Sigmoid colon (tissue), 7 donors: ENCODE measurements around the gene CSRP2. TPM values are rescaled to one million over a fixed set of nuclear protein-coding genes. Genes with fewer than 3 reads are reported as not detected.

Experiments used
- DNase-seq: peaks from one replicate; pipeline ENCODE4 v3.0.0-alpha.2; 2019
- H3K27ac ChIP-seq, 4 donors: fragments of 200-600 bp; sonication (generic); one replicate each; pipeline ENCODE4 v1.5.1; 2016 to 2019; ENCODE audit warnings: mild to moderate bottlenecking in 1 of 4
- H3K27me3 ChIP-seq, 3 donors: fragments of 200-600 bp; sonication (generic); one replicate each; pipeline ENCODE4 v1.5.1; 2019; ENCODE audit warnings: mild to moderate bottlenecking in 1 of 3
- H3K36me3 ChIP-seq, 4 donors: fragments of 200-600 bp; sonication (generic); one replicate each; pipeline ENCODE4 v1.5.1; 2016 to 2019
- H3K4me1 ChIP-seq, 4 donors: fragments of 200-600 bp; sonication (generic); one replicate each; pipeline ENCODE4 v1.5.1; 2017 to 2019
- H3K4me3 ChIP-seq, 4 donors: fragments of 200-600 bp; sonication (generic); one replicate each; pipeline ENCODE4 v1.5.1; 2017 to 2019; ENCODE audit warnings: mild to moderate bottlenecking in 2 of 4, moderate library complexity in 1 of 4
- H3K9me3 ChIP-seq, 4 donors: fragments of 200-600 bp in 3 of 4; sonication (generic) in 3 of 4; one replicate each; pipeline versions ENCODE4 v1.5.1 to v1.6.1; 2013 to 2019
- EP300 ChIP-seq, 4 donors: sonication (generic); formaldehyde crosslinking; IDR thresholded peaks; one replicate each; pipeline ENCODE4 v1.6.1; 2017; ENCODE audit warnings: antibody characterized with exemption in 4 of 4
- POLR2A ChIP-seq, 2 donors: fragments of 450-650 bp; IDR thresholded peaks; one replicate each; pipeline ENCODE4 v1.6.1; 2016; ENCODE audit warnings: antibody characterized with exemption in 2 of 2, mild to moderate bottlenecking in 2 of 2, moderate library complexity in 2 of 2
- POLR2AphosphoS5 ChIP-seq, 4 donors: sonication (generic); formaldehyde crosslinking; IDR thresholded peaks; one replicate each; pipeline ENCODE4 v1.6.1; 2017; ENCODE audit warnings: antibody characterized with exemption in 4 of 4
- WGBS, 2 donors: extraction: QIAGEN DNeasy Blood & Tissue Kit; methylation state at CpG; one replicate each; pipeline ENCODE4 v1.1.7; 2013; 5-methylcytosine and 5-hydroxymethylcytosine counted together
- intact Hi-C: fragments of 100-400 bp; cut with DNase I; formaldehyde crosslinking; loops from one replicate; pipeline ENCODE4 v1.15.1; 2023
- polyA plus RNA-seq, 3 donors: library from polyadenylated mRNA; stranded (reverse); fragments of 200-250 nt; gene quantifications; one replicate each; pipeline ENCODE4 v1.2.3, GENCODE V29; 2013
- total RNA-seq, 4 donors: library from RNA; depleted of rRNA; stranded (reverse); fragments of >200 nt; gene quantifications; one replicate each; pipeline ENCODE4 v1.1.0, GENCODE V29; 2016
- TF ChIP-seq, protein P1 (sequence below), 4 experiments: fragments of 450-650 bp in 3 of 4; fragments of 200-600 bp in 1 of 4; IDR thresholded peaks; one replicate each; pipeline ENCODE4 v1.5.1; 2016 to 2019; ENCODE audit warnings: antibody characterized with exemption in 4 of 4, mild to moderate bottlenecking in 3 of 4, moderate library complexity in 2 of 4
- donor health status: healthy with polysubstance abuse.
- donor health status: Bipolar disorder and iron deficiency.
- donor health status: healthy.

Gene CSRP2
- total and polyA plus RNA-seq, 7 donors = 3.2 to 46.2 (median 12.7) TPM

GRCh38 chr12:76830436-76830835 is 48.4 kb downstream of the CSRP2 start:
- intact Hi-C loops = no loop called here
- TF ChIP-seq EP300 (IDR thresholded peaks at IDR 0.05) (no peak), POLR2A (IDR thresholded peaks at IDR 0.05) (no peak), POLR2AphosphoS5 (IDR thresholded peaks at IDR 0.05) (no peak)
- TF ChIP-seq, protein P1, sequence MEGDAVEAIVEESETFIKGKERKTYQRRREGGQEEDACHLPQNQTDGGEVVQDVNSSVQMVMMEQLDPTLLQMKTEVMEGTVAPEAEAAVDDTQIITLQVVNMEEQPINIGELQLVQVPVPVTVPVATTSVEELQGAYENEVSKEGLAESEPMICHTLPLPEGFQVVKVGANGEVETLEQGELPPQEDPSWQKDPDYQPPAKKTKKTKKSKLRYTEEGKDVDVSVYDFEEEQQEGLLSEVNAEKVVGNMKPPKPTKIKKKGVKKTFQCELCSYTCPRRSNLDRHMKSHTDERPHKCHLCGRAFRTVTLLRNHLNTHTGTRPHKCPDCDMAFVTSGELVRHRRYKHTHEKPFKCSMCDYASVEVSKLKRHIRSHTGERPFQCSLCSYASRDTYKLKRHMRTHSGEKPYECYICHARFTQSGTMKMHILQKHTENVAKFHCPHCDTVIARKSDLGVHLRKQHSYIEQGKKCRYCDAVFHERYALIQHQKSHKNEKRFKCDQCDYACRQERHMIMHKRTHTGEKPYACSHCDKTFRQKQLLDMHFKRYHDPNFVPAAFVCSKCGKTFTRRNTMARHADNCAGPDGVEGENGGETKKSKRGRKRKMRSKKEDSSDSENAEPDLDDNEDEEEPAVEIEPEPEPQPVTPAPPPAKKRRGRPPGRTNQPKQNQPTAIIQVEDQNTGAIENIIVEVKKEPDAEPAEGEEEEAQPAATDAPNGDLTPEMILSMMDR (IDR thresholded peaks at IDR 0.05) = no peak
- Histone ChIP-seq H3K9me3 (no peaks in the 10 kb centered on the region), H3K4me3 (no peak overlapping the region), H3K36me3 (peaks cover 5 to 51% (median 7%) of the 10 kb centered on the region in 4 donors), H3K4me1 (no peaks in the 10 kb centered on the region), H3K27me3 (no peaks in the 10 kb centered on the region), H3K27ac (no peak overlapping the region)
- no peak for DNase-seq

DNA sequence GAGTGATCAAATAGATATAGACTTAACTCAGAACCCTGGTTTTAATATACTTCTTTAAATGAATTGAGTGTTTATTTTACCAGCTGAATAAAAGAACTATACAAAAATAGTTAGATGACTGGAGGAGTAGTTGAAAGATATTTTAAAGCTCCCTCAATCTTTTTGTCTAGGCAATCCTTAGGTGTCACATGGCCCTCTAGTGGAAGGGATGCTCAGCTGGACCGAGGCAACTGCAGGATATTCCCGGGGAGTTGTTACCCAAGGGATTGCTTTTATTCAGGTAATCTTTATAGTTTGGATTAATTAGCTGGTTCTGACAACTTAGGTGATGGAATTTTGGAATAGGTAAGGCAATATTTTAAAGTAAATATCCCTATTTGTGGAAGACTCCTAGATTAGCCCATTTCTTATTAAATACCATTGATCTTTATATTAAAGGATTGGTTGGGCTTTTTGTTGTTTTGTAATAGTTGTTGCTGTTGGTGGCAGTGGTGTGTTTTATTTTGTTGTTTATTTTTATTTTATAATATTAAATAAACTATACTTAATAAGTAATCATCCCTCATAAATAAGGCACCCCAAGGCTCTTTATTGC is 57.8 kb downstream of the CSRP2 start:
- H3K9me3 ChIP-seq = no peaks in the 10 kb centered on the region
- no peak overlapping the region for H3K4me3 ChIP-seq
- peaks cover 0 to 33% (median 9%) of the 10 kb centered on the region in 4 donors for H3K36me3 ChIP-seq
- no peak overlapping the region for H3K27ac ChIP-seq
- WGBS, 2 donors = 13 to 51% methylated on average over 2 of the region's 2 CpGs
- intact Hi-C loops = no loop called here
- no peaks in the 10 kb centered on the region for H3K4me1 ChIP-seq
- TF ChIP-seq, protein P1 (IDR thresholded peaks at IDR 0.05) = peak in 3 of 4 experiments; percentile 20 to 65 (median 63)
- no peak for TF ChIP-seq POLR2A (IDR thresholded peaks at IDR 0.05)
- no peak for TF ChIP-seq EP300 (IDR thresholded peaks at IDR 0.05)
- H3K27me3 ChIP-seq = no peaks in the 10 kb centered on the region
- DNase-seq = no peak

GRCh38 chr12:76813972-76814371 is 64.8 kb downstream of the CSRP2 start:
- 89 to 90% methylated on average over 4 of the region's 4 CpGs for WGBS, 2 donors
- intact Hi-C loops = no loop called here
- no peak for DNase-seq
- no peak overlapping the region for H3K27ac ChIP-seq
- no peak overlapping the region for H3K4me3 ChIP-seq
- H3K9me3 ChIP-seq = no peaks in the 10 kb centered on the region
- TF ChIP-seq POLR2AphosphoS5 (IDR thresholded peaks at IDR 0.05) (no peak), POLR2A (IDR thresholded peaks at IDR 0.05) (no peak), EP300 (IDR thresholded peaks at IDR 0.05) (no peak)
- TF ChIP-seq, protein P1 (IDR thresholded peaks at IDR 0.05) = no peak
- peaks cover 0 to 3% (median 0%) of the 10 kb centered on the region in 4 donors for H3K4me1 ChIP-seq
- no peaks in the 10 kb centered on the region for H3K27me3 ChIP-seq
- peaks cover 0 to 56% (median 5%) of the 10 kb centered on the region in 4 donors for H3K36me3 ChIP-seq

GRCh38 chr12:76813265-76813664 is 65.6 kb downstream of the CSRP2 start:
- TF ChIP-seq POLR2AphosphoS5 (IDR thresholded peaks at IDR 0.05) (no peak), POLR2A (IDR thresholded peaks at IDR 0.05) (no peak)
- no peak for DNase-seq
- Histone ChIP-seq H3K27ac (no peak overlapping the region), H3K4me1 (peaks cover 0 to 3% (median 0%) of the 10 kb centered on the region in 4 donors), H3K36me3 (peaks cover 0 to 63% (median 5%) of the 10 kb centered on the region in 4 donors), H3K9me3 (no peaks in the 10 kb centered on the region), H3K27me3 (no peaks in the 10 kb centered on the region), H3K4me3 (no peak overlapping the region)
- intact Hi-C loops = no loop called here

GRCh38 chr12:76811976-76812375 is 66.8 kb downstream of the CSRP2 start:
- no peak for TF ChIP-seq POLR2A (IDR thresholded peaks at IDR 0.05)
- TF ChIP-seq POLR2AphosphoS5 (IDR thresholded peaks at IDR 0.05) = no peak
- TF ChIP-seq, protein P1 (IDR thresholded peaks at IDR 0.05) = no peak
- TF ChIP-seq EP300 (IDR thresholded peaks at IDR 0.05) = no peak
- intact Hi-C loops = no loop called here
- no peak overlapping the region for H3K4me3 ChIP-seq
- peaks cover 0 to 71% (median 10%) of the 10 kb centered on the region in 4 donors for H3K36me3 ChIP-seq
- no peak overlapping the region for H3K27ac ChIP-seq
- H3K9me3 ChIP-seq = no peaks in the 10 kb centered on the region
- H3K27me3 ChIP-seq = no peaks in the 10 kb centered on the region
- no peak for DNase-seq
- peaks cover 0 to 3% (median 0%) of the 10 kb centered on the region in 4 donors for H3K4me1 ChIP-seq
- 87 to 90% methylated on average over 1 of the region's 1 CpG for WGBS, 2 donors
